B cell (primary cell): ENCODE measurements around the gene PAK4. TPM values are rescaled to one million over a fixed set of nuclear protein-coding genes. Genes with fewer than 3 reads are reported as not detected.

ENCODE experiments used
- ATAC-seq: fragments of 200-7000 bp; cut with Tn5 transposase; one replicate; pipeline ENCODE4 v1.10.0; 2021; ENCODE audit warnings: low read depth, mild to moderate bottlenecking, moderate number of reproducible peaks, moderate library complexity
- CTCF ChIA-PET: fragments of 350-600 bp; sonication (Branson Sonifier 250); formaldehyde crosslinking; loops from one replicate; lab custom pipeline; 2021; ENCODE audit warnings: antibody characterized with exemption, inconsistent platforms; lab: Charles Lee
- POLR2A ChIA-PET: fragments of 350-600 bp; sonication (Branson Sonifier 250); formaldehyde crosslinking; loops from one replicate; lab custom pipeline; 2021; ENCODE audit warnings: antibody characterized with exemption; lab: Charles Lee
- DNase-seq: peaks from one replicate; pipeline ENCODE4 v3.0.0; 2013
- H2AFZ ChIP-seq: 2 replicates; pipeline ENCODE4 v1.6.1; 2012; ENCODE audit warnings: mild to moderate bottlenecking, low read depth, low read length; ENCODE audit not compliant: insufficient read depth, poor library complexity, severe bottlenecking
- H3K27ac ChIP-seq, 2 donors: 1 replicate in 1 of 2; 2 replicates in 1 of 2; pipeline ENCODE4 v1.5.1; 2012 to 2013; ENCODE audit warnings: low read length in 2 of 2, mild to moderate bottlenecking in 2 of 2, moderate library complexity in 1 of 2
- H3K27me3 ChIP-seq, 4 experiments: fragments of 200-600 bp in 1 of 4; sonication (generic) in 1 of 4; replicated peaks in 1 of 4; 1 replicate in 2 of 4; 2 replicates in 2 of 4; pipeline versions ENCODE4 v1.6.1 to v1.7.0; 2013 to 2016; ENCODE audit warnings: low read length in 3 of 4, mild to moderate bottlenecking in 2 of 4, mixed read lengths in 1 of 4, moderate library complexity in 1 of 4; ENCODE audit not compliant: insufficient read depth in 4 of 4, control insufficient read depth in 3 of 4; ENCODE audit errors: control extremely low read depth in 1 of 4
- H3K36me3 ChIP-seq, 2 experiments: replicated peaks in 1 of 2; 1 replicate in 1 of 2; 2 replicates in 1 of 2; pipeline versions ENCODE4 v1.6.1 to v1.7.1; 2013; ENCODE audit warnings: low read length in 1 of 2; ENCODE audit not compliant: insufficient read depth in 2 of 2, control insufficient read depth in 1 of 2; ENCODE audit errors: control extremely low read depth in 1 of 2, extremely low read depth in 1 of 2
- H3K4me1 ChIP-seq, 2 donors: fragments of 200-600 bp in 1 of 2; sonication (generic) in 1 of 2; 1 replicate in 1 of 2; 2 replicates in 1 of 2; pipeline versions ENCODE4 v1.5.1 to v1.6.1; 2013 to 2017; ENCODE audit warnings: low read length in 2 of 2; ENCODE audit not compliant: control insufficient read depth in 2 of 2, insufficient read depth in 2 of 2
- H3K4me2 ChIP-seq: replicated peaks from 2 replicates; pipeline ENCODE3; 2012; ENCODE audit warnings: mild to moderate bottlenecking, low read depth, low read length; ENCODE audit not compliant: poor library complexity, severe bottlenecking
- H3K4me3 ChIP-seq, 5 experiments: fragments of 200-600 bp in 1 of 5; sonication (generic) in 1 of 5; 1 replicate in 3 of 5; 2 replicates in 2 of 5; pipeline versions ENCODE4 v1.5.1 to v1.7.0; 2011 to 2016; ENCODE audit warnings: low read length in 4 of 5, mild to moderate bottlenecking in 4 of 5, low read depth in 2 of 5, control low read depth in 1 of 5, moderate library complexity in 1 of 5; ENCODE audit not compliant: insufficient read depth in 1 of 5; ENCODE audit errors: control extremely low read depth in 1 of 5, extremely low read depth in 1 of 5
- H3K79me2 ChIP-seq: fragments of 200-600 bp; sonication (generic); one replicate; pipeline ENCODE4 v1.6.0; 2016; ENCODE audit warnings: low read length; ENCODE audit not compliant: control insufficient read depth, insufficient read depth
- H3K9ac ChIP-seq: fragments of 200-600 bp; sonication (generic); 2 replicates; pipeline ENCODE4 v1.6.1; 2017; ENCODE audit warnings: mild to moderate bottlenecking, low read length, moderate library complexity
- H3K9me3 ChIP-seq, 3 donors: one replicate each; pipeline versions ENCODE4 v1.6.1 to v1.7.1; 2013; ENCODE audit warnings: low read length in 2 of 3; ENCODE audit not compliant: control insufficient read depth in 2 of 3, insufficient read depth in 1 of 3; ENCODE audit errors: control extremely low read depth in 1 of 3
- H4K20me1 ChIP-seq: 2 replicates; pipeline ENCODE4 v1.6.0; 2012; ENCODE audit warnings: mild to moderate bottlenecking, low read length; ENCODE audit not compliant: insufficient read depth, control insufficient read depth, poor library complexity, severe bottlenecking
- H3K27ac Mint-ChIP-seq: one replicate; pipeline ENCODE4 v1.8.0; 2021; ENCODE audit warnings: mixed read lengths
- H3K27me3 Mint-ChIP-seq: one replicate; pipeline ENCODE4 v1.8.0; 2021; ENCODE audit warnings: mixed read lengths
- H3K4me1 Mint-ChIP-seq: one replicate; pipeline ENCODE4 v1.8.0; 2021; ENCODE audit warnings: mixed read lengths
- H3K4me3 Mint-ChIP-seq: one replicate; pipeline ENCODE4 v1.8.0; 2021; ENCODE audit warnings: mixed read lengths
- H3K9me3 Mint-ChIP-seq: one replicate; pipeline ENCODE4 v1.8.0; 2022; ENCODE audit warnings: mixed read lengths; ENCODE audit not compliant: insufficient read depth
- EZH2 ChIP-seq: IDR thresholded peaks from 2 replicates; pipeline ENCODE4 v1.6.1; 2012; ENCODE audit warnings: borderline replicate concordance, low read depth, mild to moderate bottlenecking, moderate library complexity, low read length; ENCODE audit not compliant: insufficient read depth, poor library complexity, severe bottlenecking
- WGBS: methylation state at CpG from one replicate; pipeline ENCODE4 v1.1.5; 2013; ENCODE audit warnings: missing lambda C conversion rate; ENCODE audit not compliant: insufficient coverage; 5-methylcytosine and 5-hydroxymethylcytosine counted together
- intact Hi-C: fragments of 100-400 bp; cut with micrococcal nuclease; formaldehyde crosslinking; loops from one replicate; pipeline ENCODE4 v1.10.0; 2022
- polyA plus RNA-seq: library from polyadenylated mRNA; depleted of rRNA; stranded (reverse); fragments of >200 nt; gene quantifications from 2 replicates; pipeline ENCODE4 v1.2.3, GENCODE V29; 2012
- total RNA-seq, 2 donors: library from RNA; stranded (reverse); fragments of 120-200 nt in 1 of 2; gene quantifications; 1 replicate in 1 of 2; 2 replicates in 1 of 2; pipeline versions ENCODE4 v1.2.3 to v1.2.4, GENCODE V29; 2013 to 2022
- TF ChIP-seq, protein P1 (sequence below): fragments of 200-600 bp; IDR thresholded peaks from one replicate; pipeline ENCODE4 v1.8.0; 2022; ENCODE audit warnings: antibody characterized with exemption, mild to moderate bottlenecking

PAK4 gene
- total and polyA plus RNA-seq, 2 donors (not counting 1 experiment from before 2014, with no cell fraction given): 12.0 to 23.3 TPM

DNA sequence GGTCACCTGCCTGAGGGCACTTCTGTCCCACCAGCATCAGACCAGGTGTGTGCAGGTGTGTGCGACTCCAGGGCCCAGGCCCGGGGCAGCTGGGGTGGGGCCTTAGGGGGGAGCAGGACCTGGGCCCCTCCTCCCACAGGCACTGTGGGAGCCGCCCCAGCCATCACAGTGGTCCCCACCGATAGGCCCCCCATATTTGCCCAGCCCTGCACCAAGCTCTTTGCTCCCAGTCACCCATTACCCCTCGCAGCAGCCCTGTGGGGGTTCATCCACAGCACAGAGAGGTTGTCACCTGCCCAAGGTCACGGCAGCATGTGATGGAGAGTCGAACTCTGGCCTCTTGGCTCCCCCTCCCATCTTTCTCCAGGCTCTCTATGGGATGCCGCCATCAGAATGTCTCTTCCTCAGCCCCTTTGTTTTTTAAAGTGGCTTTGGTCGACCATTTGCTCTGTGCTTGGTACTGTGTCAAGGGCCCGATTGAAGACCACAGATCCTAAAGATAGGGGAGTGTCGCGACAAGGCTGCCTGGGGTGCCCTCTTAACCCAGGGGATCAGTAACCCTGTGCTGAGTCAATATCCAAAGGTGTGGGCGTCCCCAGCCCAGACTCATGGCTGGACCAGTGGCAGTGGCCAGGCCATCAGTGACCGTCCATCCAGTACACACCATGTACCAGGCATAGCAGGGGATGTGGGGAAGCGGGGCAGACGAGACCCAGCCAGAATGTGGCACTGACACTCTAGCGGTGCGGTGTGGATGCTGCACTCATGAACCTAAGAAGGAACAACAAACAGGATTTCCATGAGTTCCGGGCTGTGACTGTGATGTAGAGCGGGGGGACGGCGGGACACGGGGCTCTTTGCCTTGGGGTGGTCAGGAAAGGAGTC, 42.9 kb downstream of the PAK4 start:
- CTCF ChIA-PET: no interaction called here
- Histone ChIP-seq H3K4me3 (no peak overlapping the region), H3K9me3 (no peaks in the 10 kb centered on the region), H3K4me2 (no peak overlapping the region), H3K79me2 (peaks cover 8% of the 10 kb centered on the region), H3K9ac (no peak overlapping the region), H3K27me3 (no peaks in the 10 kb centered on the region), H3K27ac (no peak overlapping the region), H2AFZ (no peak overlapping the region), H3K4me1 (no peaks in the 10 kb centered on the region), H4K20me1 (peaks cover 4% of the 10 kb centered on the region), H3K36me3 (peaks cover 0 to 12% of the 10 kb centered on the region in 2 experiments)
- 93% methylated on average over 23 of the region's 23 CpGs for WGBS
- intact Hi-C loops: no loop called here
- ATAC-seq: no peak
- POLR2A ChIA-PET: no interaction called here
- no peak overlapping the region for H3K27ac Mint-ChIP-seq
- no peaks in the 10 kb centered on the region for H3K9me3 Mint-ChIP-seq
- H3K27me3 Mint-ChIP-seq: no peaks in the 10 kb centered on the region
- H3K4me3 Mint-ChIP-seq: no peak overlapping the region
- no peaks in the 10 kb centered on the region for H3K4me1 Mint-ChIP-seq
- TF ChIP-seq, protein P1, sequence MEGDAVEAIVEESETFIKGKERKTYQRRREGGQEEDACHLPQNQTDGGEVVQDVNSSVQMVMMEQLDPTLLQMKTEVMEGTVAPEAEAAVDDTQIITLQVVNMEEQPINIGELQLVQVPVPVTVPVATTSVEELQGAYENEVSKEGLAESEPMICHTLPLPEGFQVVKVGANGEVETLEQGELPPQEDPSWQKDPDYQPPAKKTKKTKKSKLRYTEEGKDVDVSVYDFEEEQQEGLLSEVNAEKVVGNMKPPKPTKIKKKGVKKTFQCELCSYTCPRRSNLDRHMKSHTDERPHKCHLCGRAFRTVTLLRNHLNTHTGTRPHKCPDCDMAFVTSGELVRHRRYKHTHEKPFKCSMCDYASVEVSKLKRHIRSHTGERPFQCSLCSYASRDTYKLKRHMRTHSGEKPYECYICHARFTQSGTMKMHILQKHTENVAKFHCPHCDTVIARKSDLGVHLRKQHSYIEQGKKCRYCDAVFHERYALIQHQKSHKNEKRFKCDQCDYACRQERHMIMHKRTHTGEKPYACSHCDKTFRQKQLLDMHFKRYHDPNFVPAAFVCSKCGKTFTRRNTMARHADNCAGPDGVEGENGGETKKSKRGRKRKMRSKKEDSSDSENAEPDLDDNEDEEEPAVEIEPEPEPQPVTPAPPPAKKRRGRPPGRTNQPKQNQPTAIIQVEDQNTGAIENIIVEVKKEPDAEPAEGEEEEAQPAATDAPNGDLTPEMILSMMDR: no peak
- no peak for TF ChIP-seq EZH2
- no peak for DNase-seq

- H3K9ac ChIP-seq: no peak overlapping the region
- H2AFZ ChIP-seq: no peak overlapping the region
- Mint-ChIP-seq H3K9me3 (no peaks in the 10 kb centered on the region), H3K4me1 (no peaks in the 10 kb centered on the region), H3K4me3 (no peak overlapping the region), H3K27ac (no peak overlapping the region), H3K27me3 (no peaks in the 10 kb centered on the region)
- TF ChIP-seq, protein P1: no peak
- no peak for TF ChIP-seq EZH2
- H3K4me2 ChIP-seq: no peak overlapping the region
- no peaks in the 10 kb centered on the region for H3K9me3 ChIP-seq
- CTCF ChIA-PET: no interaction called here
- DNase-seq (no peak), ATAC-seq (no peak)
- intact Hi-C loops: no loop called here
- WGBS: 97% methylated on average over 36 of the region's 36 CpGs
- no peaks in the 10 kb centered on the region for H4K20me1 ChIP-seq
- POLR2A ChIA-PET: no interaction called here
- H3K4me3 ChIP-seq: no peak overlapping the region
- H3K79me2 ChIP-seq: peaks cover 6% of the 10 kb centered on the region
- H3K36me3 ChIP-seq: peaks cover 0 to 12% of the 10 kb centered on the region in 2 experiments
- H3K27me3 ChIP-seq: no peaks in the 10 kb centered on the region
- no peaks in the 10 kb centered on the region for H3K4me1 ChIP-seq
- no peak overlapping the region for H3K27ac ChIP-seq
These were observed 43.7 kb downstream of the PAK4 start for GRCh38 chr19:39169143-39169810.
